ENCODE measurements around the gene SOX1. TPM values are rescaled to one million over a fixed set of nuclear protein-coding genes. Genes with fewer than 3 reads are reported as not detected.

The SOX1 gene
- total RNA-seq, 1 donor from 2014 or later = not detected

DNA sequence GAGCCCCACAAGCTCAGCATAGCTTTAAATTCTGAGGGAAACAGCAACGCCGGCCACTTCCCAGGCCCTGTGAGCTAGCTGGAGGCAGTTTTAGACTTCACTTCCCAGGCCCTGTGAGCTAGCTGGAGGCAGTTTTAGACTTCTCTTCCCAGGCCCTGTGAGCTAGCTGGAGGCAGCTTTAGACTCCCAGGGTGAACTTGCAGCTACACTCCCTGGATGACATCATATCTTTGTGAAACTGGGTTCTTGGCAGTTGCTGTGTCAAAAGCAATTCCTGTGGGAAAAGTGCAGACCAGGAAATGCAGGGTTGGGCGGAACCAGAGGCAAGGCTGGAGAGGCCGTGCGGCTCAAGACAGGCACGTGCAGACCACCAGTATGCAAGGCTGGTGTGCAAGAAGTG lies 12.7 kb downstream of the SOX1 start:
- no peak overlapping the region for H3K4me3 ChIP-seq
- no peaks in the 10 kb centered on the region for H3K36me3 ChIP-seq
- H3K27me3 ChIP-seq (ENCODE audit: low read depth) = peaks cover 96% of the 10 kb centered on the region
- no peak for DNase-seq
- TF ChIP-seq, protein P1, sequence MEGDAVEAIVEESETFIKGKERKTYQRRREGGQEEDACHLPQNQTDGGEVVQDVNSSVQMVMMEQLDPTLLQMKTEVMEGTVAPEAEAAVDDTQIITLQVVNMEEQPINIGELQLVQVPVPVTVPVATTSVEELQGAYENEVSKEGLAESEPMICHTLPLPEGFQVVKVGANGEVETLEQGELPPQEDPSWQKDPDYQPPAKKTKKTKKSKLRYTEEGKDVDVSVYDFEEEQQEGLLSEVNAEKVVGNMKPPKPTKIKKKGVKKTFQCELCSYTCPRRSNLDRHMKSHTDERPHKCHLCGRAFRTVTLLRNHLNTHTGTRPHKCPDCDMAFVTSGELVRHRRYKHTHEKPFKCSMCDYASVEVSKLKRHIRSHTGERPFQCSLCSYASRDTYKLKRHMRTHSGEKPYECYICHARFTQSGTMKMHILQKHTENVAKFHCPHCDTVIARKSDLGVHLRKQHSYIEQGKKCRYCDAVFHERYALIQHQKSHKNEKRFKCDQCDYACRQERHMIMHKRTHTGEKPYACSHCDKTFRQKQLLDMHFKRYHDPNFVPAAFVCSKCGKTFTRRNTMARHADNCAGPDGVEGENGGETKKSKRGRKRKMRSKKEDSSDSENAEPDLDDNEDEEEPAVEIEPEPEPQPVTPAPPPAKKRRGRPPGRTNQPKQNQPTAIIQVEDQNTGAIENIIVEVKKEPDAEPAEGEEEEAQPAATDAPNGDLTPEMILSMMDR (IDR thresholded peaks at IDR 0.05; ENCODE audit: borderline replicate concordance) = no peak
- H3K4me1 ChIP-seq = no peaks in the 10 kb centered on the region
- intact Hi-C loops (cut with micrococcal nuclease) = no loop called here
- no peak overlapping the region for H3K27ac ChIP-seq (replicated peaks)
- peaks cover 19% of the 10 kb centered on the region for H3K9me3 ChIP-seq (replicated peaks)

DNA sequence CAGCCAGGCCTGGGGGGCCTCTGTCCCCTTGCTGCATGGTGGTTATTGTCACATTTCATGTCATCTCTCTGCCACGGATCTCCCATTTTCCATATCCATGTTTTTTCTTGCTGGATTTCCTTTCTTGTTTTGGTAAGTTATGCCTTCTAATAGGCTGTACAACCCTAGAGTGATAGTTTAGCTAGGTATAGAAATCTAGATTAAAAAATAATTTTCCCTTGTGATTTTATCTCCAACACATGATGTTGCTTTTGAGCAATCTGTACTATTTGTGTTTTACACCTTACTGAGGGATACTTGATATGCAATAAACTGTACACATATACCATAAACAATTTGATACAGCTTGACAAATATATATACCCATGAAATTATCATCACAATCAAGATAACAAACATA lies 17.0 kb downstream of the SOX1 start:
- Histone ChIP-seq H3K27ac (replicated peaks) (no peak overlapping the region), H3K4me3 (no peak overlapping the region), H3K4me1 (no peaks in the 10 kb centered on the region), H3K27me3 (ENCODE audit: low read depth) (peaks cover 89% of the 10 kb centered on the region), H3K9me3 (replicated peaks) (peaks cover 32% of the 10 kb centered on the region), H3K36me3 (no peaks in the 10 kb centered on the region)
- intact Hi-C loops (cut with micrococcal nuclease) = no loop called here
- DNase-seq = no peak
- TF ChIP-seq, protein P1 (IDR thresholded peaks at IDR 0.05; ENCODE audit: borderline replicate concordance) = no peak

DNA sequence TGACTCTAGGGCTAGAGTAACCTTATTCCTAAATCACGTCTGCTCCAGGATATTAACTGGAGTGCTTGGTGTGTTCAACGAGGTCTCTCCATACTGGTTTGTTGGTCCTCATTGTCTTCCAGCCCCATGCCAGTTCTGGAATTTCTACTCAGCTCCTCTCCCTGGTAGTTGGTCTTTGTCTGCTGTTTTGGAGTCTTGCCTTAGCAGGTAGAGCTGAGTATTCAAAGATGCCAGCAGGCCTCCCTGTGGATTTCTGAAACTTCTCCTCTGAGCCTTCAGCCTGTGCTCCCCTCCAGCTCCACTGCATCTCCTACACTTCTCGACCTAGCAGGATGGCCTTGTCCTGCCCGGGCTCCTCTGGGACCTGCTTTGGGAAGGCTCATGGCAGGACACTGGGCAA lies 25.5 kb downstream of the SOX1 start:
- no peak for DNase-seq
- Histone ChIP-seq H3K4me1 (no peaks in the 10 kb centered on the region), H3K9me3 (replicated peaks) (no peaks in the 10 kb centered on the region), H3K27ac (replicated peaks) (no peak overlapping the region), H3K36me3 (no peaks in the 10 kb centered on the region), H3K4me3 (no peak overlapping the region), H3K27me3 (ENCODE audit: low read depth) (peaks cover 97% of the 10 kb centered on the region)
- intact Hi-C loops (cut with micrococcal nuclease) = no loop called here
- TF ChIP-seq, protein P1 (IDR thresholded peaks at IDR 0.05; ENCODE audit: borderline replicate concordance) = no peak

DNA sequence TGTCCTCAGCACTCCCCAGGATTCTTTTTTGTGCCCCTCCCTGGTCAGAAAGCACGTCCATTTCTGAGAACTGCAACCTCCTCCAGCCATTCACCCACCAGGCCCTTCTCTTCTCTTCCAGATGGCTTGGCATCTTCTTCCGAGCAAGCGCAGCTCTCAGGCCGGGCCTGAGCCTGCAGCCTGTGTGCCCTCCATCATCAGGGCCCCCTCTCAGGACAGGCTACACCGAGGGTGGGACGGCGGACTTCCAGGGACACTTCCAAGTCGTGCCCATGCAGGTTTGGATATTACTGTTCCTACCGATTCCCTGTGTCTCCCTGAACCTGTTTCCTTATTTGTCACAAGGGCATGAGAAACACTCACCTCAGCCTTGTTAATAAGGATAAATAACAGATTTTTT lies 28.4 kb downstream of the SOX1 start:
- TF ChIP-seq, protein P1 (IDR thresholded peaks at IDR 0.05; ENCODE audit: borderline replicate concordance) = no peak
- intact Hi-C loops (cut with micrococcal nuclease) = no loop called here
- peaks cover 96% of the 10 kb centered on the region for H3K27me3 ChIP-seq (ENCODE audit: low read depth)

DNA sequence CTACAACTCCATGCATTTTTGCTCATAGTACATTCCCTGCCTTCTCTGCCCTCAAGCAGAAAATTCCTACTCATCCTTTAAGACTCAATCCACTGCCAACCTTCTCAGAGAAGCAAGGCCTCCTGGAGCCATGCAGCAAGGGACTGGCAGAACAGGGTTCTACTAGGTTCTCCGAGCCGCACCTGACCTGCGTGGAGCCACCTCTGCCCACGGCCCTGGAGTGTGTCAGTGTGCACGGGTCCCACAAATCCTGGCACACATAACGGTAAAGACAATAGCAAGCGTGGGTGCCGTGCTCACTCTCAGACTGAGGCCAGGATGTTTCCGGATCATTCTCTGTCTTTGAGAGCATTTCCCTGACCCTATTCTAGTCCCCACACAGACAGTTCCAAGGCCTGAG lies 30.0 kb downstream of the SOX1 start:
- Histone ChIP-seq H3K4me1 (no peaks in the 10 kb centered on the region), H3K4me3 (no peak overlapping the region), H3K27ac (replicated peaks) (no peak overlapping the region), H3K27me3 (ENCODE audit: low read depth) (peaks cover 98% of the 10 kb centered on the region), H3K36me3 (no peaks in the 10 kb centered on the region), H3K9me3 (replicated peaks) (no peaks in the 10 kb centered on the region)
- no peak for DNase-seq
- TF ChIP-seq, protein P1 (IDR thresholded peaks at IDR 0.05; ENCODE audit: borderline replicate concordance) = no peak
- intact Hi-C loops (cut with micrococcal nuclease) = no loop called here

More for the DNA sequence above, 28.4 kb downstream of the SOX1 start:
- Histone ChIP-seq H3K9me3 (replicated peaks) (no peaks in the 10 kb centered on the region), H3K4me1 (no peaks in the 10 kb centered on the region), H3K27ac (replicated peaks) (no peak overlapping the region), H3K4me3 (no peak overlapping the region), H3K36me3 (no peaks in the 10 kb centered on the region)
- DNase-seq = no peak

DNA sequence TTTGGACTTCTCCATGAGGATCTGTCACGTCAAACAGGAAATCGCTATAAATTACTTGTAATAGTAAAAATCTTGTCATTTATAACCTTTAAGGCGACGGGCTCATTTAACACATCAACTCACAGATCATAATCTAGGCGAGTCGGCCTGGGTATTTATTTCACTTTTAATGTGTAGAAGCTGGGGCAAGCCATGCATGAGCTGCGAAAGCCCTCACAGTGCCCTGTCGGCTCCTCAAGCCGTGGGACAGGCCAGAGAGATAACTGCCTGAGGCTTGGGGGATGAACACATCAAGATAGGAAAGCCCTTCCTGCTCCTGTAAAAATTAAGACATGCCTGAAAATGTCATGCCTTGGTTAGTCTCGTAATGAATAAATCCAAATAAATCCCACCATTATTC lies 30.8 kb downstream of the SOX1 start:
- TF ChIP-seq, protein P1 (IDR thresholded peaks at IDR 0.05; ENCODE audit: borderline replicate concordance) = no peak
- peaks cover 98% of the 10 kb centered on the region for H3K27me3 ChIP-seq (ENCODE audit: low read depth)
- H3K27ac ChIP-seq (replicated peaks) = no peak overlapping the region
- no peaks in the 10 kb centered on the region for H3K36me3 ChIP-seq
- no peaks in the 10 kb centered on the region for H3K4me1 ChIP-seq
- intact Hi-C loops (cut with micrococcal nuclease) = no loop called here
- no peaks in the 10 kb centered on the region for H3K9me3 ChIP-seq (replicated peaks)
- no peak for DNase-seq
- H3K4me3 ChIP-seq = no peak overlapping the region
